SK-N-SH treated with all-trans-retinoic acid at 6 μM for 48 hours (cell line): ENCODE results near the gene RENBP.

Source experiments
- ATAC-seq: fragments of 200-7000 bp; cut with Tn5 transposase; 3 replicates; pipeline ENCODE4 v1.9.1; 2020; ENCODE audit warnings: mild to moderate bottlenecking, moderate library complexity
- BACH2 ChIP-seq: fragments of 250-450 bp; sonication (Bioruptor Pico); IDR thresholded peaks from 2 replicates; pipeline ENCODE4 v1.9.0; 2021; ENCODE audit warnings: mild to moderate bottlenecking, borderline replicate concordance
- CSDC2 ChIP-seq: fragments of 250-450 bp; sonication (Bioruptor Pico); IDR thresholded peaks from 2 replicates; pipeline ENCODE4 v1.5.0; 2020; ENCODE audit warnings: mild to moderate bottlenecking, moderate library complexity
- ESRRG ChIP-seq: fragments of 250-450 bp; sonication (Bioruptor Pico); IDR thresholded peaks from 2 replicates; pipeline ENCODE4 v1.6.1; 2021; ENCODE audit warnings: mild to moderate bottlenecking
- GLIS3 ChIP-seq: fragments of 250-450 bp; sonication (Bioruptor Pico); IDR thresholded peaks from 2 replicates; pipeline ENCODE4 v1.5.0; 2020; ENCODE audit warnings: mild to moderate bottlenecking, moderate library complexity
- ISL1 ChIP-seq: fragments of 250-450 bp; sonication (Bioruptor Pico); IDR thresholded peaks from 2 replicates; pipeline ENCODE4 v2.1.2; 2022; ENCODE audit warnings: mild to moderate bottlenecking, moderate library complexity
- OSR1 ChIP-seq: fragments of 250-450 bp; sonication (Bioruptor Pico); IDR thresholded peaks from 2 replicates; pipeline ENCODE4 v1.8.0; 2022; ENCODE audit warnings: moderate library complexity, mild to moderate bottlenecking, inconsistent platforms
- PPARA ChIP-seq: fragments of 250-450 bp; sonication (Bioruptor Pico); IDR thresholded peaks from 2 replicates; pipeline ENCODE4 v1.5.0; 2020; ENCODE audit warnings: mild to moderate bottlenecking, borderline replicate concordance
- RARB ChIP-seq: fragments of 250-450 bp; sonication (Bioruptor Pico); IDR thresholded peaks from 2 replicates; pipeline ENCODE4 v1.8.0; 2021; ENCODE audit warnings: mild to moderate bottlenecking, moderate library complexity
- SNAI2 ChIP-seq: fragments of 250-450 bp; sonication (Bioruptor Pico); IDR thresholded peaks from 2 replicates; pipeline ENCODE4 v1.5.0; 2020; ENCODE audit warnings: mild to moderate bottlenecking, moderate library complexity
- TCF4 ChIP-seq: fragments of 250-450 bp; sonication (Bioruptor Pico); IDR thresholded peaks from 2 replicates; pipeline ENCODE4 v1.8.0; 2021; ENCODE audit warnings: mild to moderate bottlenecking, moderate library complexity, borderline replicate concordance
- TOX ChIP-seq: fragments of 250-450 bp; sonication (Bioruptor Pico); IDR thresholded peaks from 2 replicates; pipeline ENCODE4 v1.8.0; 2021; ENCODE audit warnings: mild to moderate bottlenecking, moderate library complexity, borderline replicate concordance
- ZFP3 ChIP-seq: fragments of 250-450 bp; sonication (Bioruptor Pico); IDR thresholded peaks from 2 replicates; pipeline ENCODE4 v1.5.0; 2020; ENCODE audit warnings: mild to moderate bottlenecking, moderate library complexity
- ZFP30 ChIP-seq: fragments of 450-650 bp; formaldehyde crosslinking; IDR thresholded peaks from 2 replicates; pipeline ENCODE4 v1.5.0; 2022; ENCODE audit warnings: mild to moderate bottlenecking, moderate library complexity
- ZNF565 ChIP-seq: fragments of 450-650 bp; formaldehyde crosslinking; conservative IDR thresholded peaks from 2 replicates; pipeline ENCODE4 v1.5.0; 2020; ENCODE audit warnings: low read depth, mild to moderate bottlenecking, moderate library complexity
- ZNF8 ChIP-seq: fragments of 450-650 bp; formaldehyde crosslinking; IDR thresholded peaks from 2 replicates; pipeline ENCODE4 v1.5.0; 2020; ENCODE audit warnings: mild to moderate bottlenecking, moderate library complexity
- TF ChIP-seq, protein P1 (sequence below): fragments of 250-450 bp; sonication (Bioruptor Pico); IDR thresholded peaks from 2 replicates; pipeline ENCODE4 v1.5.1; 2020; ENCODE audit warnings: low read depth, mild to moderate bottlenecking, moderate library complexity
- TF ChIP-seq, protein P2 (sequence below): fragments of 250-450 bp; sonication (Bioruptor Pico); IDR thresholded peaks from 2 replicates; pipeline ENCODE4 v1.8.0; 2020; ENCODE audit warnings: mild to moderate bottlenecking, moderate library complexity, borderline replicate concordance
- TF ChIP-seq, protein P3 (sequence below): fragments of 250-450 bp; sonication (Bioruptor Pico); IDR thresholded peaks from 2 replicates; pipeline ENCODE4 v1.8.0; 2021; ENCODE audit warnings: low read depth, mild to moderate bottlenecking, moderate library complexity, borderline replicate concordance
- TF ChIP-seq, protein P4 (sequence below): fragments of 250-450 bp; sonication (Bioruptor Pico); IDR thresholded peaks from 2 replicates; pipeline ENCODE4 v1.5.0; 2020; ENCODE audit warnings: mild to moderate bottlenecking, moderate library complexity

The RENBP gene

DNA sequence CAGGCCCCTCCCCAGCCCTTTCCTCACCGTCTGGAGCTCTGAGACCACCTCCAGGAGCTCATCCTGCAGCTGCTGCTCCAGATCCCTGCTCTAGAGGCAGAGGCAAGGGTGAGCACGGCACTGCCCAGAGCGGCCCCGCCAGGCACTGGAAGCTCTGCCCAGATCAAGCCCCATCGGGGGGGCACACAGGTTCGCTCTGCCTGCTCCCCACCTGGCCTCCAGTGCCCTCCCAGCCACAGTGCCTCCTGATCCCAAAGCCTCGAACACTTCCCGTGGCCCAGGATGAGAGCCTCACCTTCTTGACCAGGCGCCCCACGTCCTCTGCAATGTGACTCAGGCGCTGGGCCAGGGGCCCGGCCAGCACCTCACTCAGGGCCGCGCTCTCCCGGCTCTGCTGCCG is 23.4 kb downstream of the RENBP start (continued):
- TF ChIP-seq ZNF565 (CRISPR knock-in tag) = no peak
- no peak for TF ChIP-seq GLIS3
- no peak for TF ChIP-seq CSDC2 (CRISPR knock-in tag)

DNA sequence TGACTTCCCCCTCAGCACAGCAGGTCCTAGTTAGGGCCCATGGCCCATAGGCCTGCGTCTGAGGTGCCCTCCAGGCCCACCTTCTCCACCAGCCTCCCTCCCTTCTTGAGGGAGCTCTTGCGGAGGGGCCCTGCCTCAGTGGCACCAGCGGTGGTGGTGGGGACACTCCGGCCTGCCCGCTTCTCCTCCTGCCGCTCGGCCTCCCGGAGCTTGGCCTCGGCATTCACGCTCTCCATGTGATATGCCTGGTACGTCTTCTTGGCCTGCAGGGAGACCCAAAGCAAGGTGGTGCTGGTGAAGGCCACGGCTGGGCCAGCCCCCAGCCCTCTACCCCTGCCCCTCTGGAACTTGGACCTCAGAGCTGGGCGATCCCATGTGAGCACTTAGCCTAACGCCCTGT is 23.9 kb downstream of the RENBP start:
- no peak for ATAC-seq
- TF ChIP-seq ISL1 (no peak), OSR1 (no peak), CSDC2 (CRISPR knock-in tag) (no peak), ZFP30 (no peak), ZFP3 (CRISPR knock-in tag) (no peak), ZNF8 (no peak), ESRRG (no peak), RARB (CRISPR knock-in tag) (no peak), PPARA (no peak), GLIS3 (no peak), TOX (no peak)
- TF ChIP-seq, protein P1, sequence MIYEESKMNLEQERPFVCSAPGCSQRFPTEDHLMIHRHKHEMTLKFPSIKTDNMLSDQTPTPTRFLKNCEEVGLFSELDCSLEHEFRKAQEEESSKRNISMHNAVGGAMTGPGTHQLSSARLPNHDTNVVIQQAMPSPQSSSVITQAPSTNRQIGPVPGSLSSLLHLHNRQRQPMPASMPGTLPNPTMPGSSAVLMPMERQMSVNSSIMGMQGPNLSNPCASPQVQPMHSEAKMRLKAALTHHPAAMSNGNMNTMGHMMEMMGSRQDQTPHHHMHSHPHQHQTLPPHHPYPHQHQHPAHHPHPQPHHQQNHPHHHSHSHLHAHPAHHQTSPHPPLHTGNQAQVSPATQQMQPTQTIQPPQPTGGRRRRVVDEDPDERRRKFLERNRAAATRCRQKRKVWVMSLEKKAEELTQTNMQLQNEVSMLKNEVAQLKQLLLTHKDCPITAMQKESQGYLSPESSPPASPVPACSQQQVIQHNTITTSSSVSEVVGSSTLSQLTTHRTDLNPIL (CRISPR knock-in tag) = no peak
- TF ChIP-seq, protein P2, sequence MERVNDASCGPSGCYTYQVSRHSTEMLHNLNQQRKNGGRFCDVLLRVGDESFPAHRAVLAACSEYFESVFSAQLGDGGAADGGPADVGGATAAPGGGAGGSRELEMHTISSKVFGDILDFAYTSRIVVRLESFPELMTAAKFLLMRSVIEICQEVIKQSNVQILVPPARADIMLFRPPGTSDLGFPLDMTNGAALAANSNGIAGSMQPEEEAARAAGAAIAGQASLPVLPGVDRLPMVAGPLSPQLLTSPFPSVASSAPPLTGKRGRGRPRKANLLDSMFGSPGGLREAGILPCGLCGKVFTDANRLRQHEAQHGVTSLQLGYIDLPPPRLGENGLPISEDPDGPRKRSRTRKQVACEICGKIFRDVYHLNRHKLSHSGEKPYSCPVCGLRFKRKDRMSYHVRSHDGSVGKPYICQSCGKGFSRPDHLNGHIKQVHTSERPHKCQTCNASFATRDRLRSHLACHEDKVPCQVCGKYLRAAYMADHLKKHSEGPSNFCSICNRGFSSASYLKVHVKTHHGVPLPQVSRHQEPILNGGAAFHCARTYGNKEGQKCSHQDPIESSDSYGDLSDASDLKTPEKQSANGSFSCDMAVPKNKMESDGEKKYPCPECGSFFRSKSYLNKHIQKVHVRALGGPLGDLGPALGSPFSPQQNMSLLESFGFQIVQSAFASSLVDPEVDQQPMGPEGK = no peak
- TF ChIP-seq, protein P3, sequence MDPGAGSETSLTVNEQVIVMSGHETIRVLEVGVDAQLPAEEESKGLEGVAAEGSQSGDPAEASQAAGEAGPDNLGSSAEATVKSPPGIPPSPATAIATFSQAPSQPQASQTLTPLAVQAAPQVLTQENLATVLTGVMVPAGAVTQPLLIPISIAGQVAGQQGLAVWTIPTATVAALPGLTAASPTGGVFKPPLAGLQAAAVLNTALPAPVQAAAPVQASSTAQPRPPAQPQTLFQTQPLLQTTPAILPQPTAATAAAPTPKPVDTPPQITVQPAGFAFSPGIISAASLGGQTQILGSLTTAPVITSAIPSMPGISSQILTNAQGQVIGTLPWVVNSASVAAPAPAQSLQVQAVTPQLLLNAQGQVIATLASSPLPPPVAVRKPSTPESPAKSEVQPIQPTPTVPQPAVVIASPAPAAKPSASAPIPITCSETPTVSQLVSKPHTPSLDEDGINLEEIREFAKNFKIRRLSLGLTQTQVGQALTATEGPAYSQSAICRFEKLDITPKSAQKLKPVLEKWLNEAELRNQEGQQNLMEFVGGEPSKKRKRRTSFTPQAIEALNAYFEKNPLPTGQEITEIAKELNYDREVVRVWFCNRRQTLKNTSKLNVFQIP = no peak
- TF ChIP-seq, protein P4, sequence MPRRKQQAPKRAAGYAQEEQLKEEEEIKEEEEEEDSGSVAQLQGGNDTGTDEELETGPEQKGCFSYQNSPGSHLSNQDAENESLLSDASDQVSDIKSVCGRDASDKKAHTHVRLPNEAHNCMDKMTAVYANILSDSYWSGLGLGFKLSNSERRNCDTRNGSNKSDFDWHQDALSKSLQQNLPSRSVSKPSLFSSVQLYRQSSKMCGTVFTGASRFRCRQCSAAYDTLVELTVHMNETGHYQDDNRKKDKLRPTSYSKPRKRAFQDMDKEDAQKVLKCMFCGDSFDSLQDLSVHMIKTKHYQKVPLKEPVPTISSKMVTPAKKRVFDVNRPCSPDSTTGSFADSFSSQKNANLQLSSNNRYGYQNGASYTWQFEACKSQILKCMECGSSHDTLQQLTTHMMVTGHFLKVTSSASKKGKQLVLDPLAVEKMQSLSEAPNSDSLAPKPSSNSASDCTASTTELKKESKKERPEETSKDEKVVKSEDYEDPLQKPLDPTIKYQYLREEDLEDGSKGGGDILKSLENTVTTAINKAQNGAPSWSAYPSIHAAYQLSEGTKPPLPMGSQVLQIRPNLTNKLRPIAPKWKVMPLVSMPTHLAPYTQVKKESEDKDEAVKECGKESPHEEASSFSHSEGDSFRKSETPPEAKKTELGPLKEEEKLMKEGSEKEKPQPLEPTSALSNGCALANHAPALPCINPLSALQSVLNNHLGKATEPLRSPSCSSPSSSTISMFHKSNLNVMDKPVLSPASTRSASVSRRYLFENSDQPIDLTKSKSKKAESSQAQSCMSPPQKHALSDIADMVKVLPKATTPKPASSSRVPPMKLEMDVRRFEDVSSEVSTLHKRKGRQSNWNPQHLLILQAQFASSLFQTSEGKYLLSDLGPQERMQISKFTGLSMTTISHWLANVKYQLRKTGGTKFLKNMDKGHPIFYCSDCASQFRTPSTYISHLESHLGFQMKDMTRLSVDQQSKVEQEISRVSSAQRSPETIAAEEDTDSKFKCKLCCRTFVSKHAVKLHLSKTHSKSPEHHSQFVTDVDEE = no peak

DNA sequence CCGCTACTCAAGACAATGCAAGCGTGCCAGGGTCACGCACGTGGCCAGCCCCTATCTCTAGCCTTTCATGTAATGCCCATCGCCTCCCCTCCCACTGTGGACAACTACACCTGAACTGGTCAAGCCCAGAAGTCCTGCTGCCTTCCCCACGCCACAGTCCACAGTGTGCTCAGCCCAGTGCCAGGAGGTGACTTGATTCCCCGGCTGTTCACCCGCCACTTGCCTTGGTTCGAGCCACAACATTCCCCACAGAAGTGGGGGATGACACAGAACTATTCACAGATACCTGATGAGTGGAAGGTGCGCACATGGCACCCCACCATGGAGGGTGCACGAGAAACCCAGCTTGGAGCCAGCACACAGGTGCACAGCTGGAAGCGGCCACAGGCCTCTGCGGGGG is 25.2 kb downstream of the RENBP start:
- ATAC-seq = no peak
- no peak for TF ChIP-seq ZFP30
- TF ChIP-seq ZFP3 (CRISPR knock-in tag) = no peak
- TF ChIP-seq TCF4 = no peak
- no peak for TF ChIP-seq PPARA
- no peak for TF ChIP-seq CSDC2 (CRISPR knock-in tag)
- no peak for TF ChIP-seq SNAI2 (CRISPR knock-in tag)
- TF ChIP-seq, protein P3 = no peak
- TF ChIP-seq ZNF565 (CRISPR knock-in tag) = no peak
- TF ChIP-seq BACH2 (CRISPR knock-in tag) = no peak
- TF ChIP-seq, protein P4 = no peak
- TF ChIP-seq ISL1 = no peak
- TF ChIP-seq TOX = no peak
- no peak for TF ChIP-seq ZNF8
- TF ChIP-seq, all 23 proteins: peak for 0
